HG03039 (cell line): ENCODE data around the gene MAN1C1.
"Not testable (repeated sequence)": the region's sequence is repeated elsewhere in the genome, so short reads cannot be mapped to it uniquely, and the experiment has no call there.

Experiments
- ATAC-seq: cut with Tn5 transposase; IDR thresholded peaks from one replicate; pipeline ENCODE4 v1.9.1; 2021; ENCODE audit warnings: mild to moderate bottlenecking, moderate library complexity; ENCODE audit not compliant: unreplicated experiment

MAN1C1 gene

DNA sequence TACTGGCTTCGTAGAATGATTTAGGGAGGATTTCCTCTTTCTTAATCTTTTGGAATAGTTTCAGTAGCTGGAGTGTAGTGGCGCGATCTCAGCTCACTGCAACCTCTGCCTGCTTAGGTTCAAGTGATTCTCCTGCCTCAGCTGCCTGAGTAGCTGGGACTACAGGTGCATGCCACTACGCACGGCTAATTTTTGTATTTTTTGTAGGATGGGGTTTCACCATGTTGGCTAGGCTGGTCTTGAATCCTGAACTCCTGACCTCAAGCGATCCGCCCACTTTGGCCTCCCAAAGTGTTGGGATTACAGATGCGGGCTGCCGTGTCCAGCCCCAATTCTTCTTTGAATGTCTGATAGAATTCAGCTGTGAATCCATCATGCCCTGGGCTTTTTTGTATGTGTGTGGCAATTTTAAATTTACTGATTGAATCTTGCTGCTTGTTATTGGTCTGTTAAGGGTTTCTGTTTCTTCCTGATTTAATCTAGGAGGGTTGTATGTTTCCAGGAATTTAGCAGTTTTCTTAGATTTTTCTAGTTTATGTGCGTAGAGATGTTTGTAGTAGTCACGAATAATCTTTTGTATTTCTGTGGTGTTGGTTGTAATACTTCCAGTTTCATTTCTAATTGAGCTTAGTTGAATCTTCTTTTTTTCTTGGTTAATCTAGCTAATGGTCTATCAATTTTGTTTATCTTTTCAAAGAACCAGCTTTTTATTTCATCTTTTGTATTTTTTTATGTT is 15.3 kb downstream of the MAN1C1 start:
- no peak for ATAC-seq

DNA sequence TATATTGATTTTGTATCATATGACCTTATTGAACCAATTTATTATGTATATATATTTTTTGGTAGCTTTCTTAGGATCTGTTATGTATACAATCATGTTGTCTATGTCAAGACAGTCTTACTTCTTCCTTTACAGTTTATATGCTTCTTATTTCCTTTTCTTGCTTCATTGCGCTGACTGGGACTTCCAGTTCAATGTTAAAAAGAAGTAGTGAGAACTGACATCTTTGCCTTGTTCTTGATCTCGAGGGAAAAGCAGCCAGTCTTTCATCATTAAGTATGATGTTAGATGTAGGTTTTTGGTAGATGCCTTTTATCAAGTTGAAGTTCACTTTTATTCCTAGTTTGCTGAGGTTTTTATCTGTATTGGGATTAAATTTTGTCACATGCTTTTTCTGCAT is 17.5 kb downstream of the MAN1C1 start:
- ATAC-seq = no peak

DNA sequence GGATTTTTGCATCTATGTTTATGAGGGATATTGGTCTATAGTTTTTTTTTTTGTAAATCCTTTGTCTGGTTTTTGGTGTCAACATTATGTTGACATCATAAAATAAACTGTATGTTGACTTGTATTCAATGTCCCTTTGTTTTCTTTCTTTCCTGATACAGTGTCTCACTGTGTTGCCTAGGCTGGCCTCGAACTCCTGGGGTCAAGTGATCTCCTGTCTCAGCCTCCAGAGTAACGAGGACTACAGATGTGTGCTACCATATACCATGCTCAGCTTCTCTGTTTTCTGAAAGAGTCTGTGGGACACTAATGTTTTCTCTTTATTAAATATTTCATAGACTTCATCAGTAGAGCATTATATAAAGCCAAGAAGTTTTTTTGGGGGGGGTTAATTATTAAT is 18.3 kb downstream of the MAN1C1 start:
- no peak for ATAC-seq

DNA sequence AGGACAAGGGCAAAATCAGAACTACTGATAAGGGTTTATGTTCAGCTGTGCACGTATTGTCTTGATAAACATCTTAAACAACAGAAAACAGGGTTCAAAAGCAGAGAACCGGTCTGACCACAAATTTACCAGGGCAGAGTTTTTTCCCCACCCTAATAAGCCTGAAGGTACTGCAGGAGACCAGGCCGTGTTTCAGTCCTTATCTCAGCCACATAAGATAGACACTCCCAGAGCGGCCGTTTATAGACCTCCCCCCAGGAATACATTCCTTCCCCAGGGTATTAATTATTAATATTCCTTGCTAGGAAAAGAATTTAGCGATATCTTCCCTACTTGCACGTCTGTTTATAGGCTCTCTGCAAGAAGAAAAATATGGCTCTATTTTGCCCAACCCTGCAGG is 19.6 kb downstream of the MAN1C1 start:
- ATAC-seq = not testable (repeated sequence)

DNA sequence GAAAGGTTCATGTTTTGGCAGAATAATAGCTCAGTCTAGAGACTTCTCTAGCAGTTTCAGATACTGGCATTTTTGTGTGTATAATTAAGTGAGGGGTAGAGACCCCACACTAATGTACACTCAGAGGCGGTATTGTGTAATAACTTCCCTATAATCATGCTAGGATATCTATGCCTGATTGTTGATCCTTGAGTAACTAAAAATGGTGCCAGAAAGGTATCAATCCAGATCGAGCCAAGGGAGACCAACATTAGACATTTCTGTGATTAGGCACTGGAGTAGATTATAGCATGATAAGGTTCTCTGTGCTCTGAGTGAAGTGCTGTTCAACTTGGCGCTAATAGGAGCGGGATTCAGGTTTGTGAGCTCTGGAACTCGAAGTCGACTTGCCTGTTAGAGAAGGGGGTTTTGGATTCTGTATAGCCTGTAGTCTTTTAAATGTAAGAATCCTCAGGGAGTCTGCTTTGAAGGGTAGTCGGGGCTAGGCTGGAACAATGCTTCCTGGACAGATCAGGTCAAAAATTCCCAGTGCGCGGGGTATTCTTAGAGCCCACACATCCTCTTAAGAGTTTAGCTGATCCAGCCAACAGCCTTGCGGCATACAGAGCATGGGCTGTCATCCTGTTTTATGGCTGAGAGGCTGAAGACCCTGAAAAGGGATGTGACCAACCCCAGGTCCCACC is 24.2 kb downstream of the MAN1C1 start:
- ATAC-seq = no peak

DNA sequence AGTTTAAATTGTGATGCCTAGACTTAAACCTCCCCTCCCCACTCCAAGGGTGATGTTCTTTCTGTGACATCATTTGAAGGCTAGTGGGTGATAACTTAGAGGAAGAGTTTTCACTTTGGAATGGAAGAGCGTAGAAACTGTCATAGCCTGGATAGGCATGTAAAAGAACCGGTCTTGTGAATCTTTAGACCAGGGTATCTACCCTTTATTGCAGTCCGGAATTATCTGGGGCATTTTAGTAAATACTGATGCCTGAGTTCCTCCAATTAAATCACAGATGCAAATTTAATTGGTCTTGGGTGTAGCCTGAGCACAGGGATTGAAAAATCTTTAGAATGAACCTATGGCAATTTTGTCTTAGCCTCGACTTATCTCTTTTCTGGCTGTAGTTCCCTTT is 24.7 kb downstream of the MAN1C1 start:
- ATAC-seq = no peak

DNA sequence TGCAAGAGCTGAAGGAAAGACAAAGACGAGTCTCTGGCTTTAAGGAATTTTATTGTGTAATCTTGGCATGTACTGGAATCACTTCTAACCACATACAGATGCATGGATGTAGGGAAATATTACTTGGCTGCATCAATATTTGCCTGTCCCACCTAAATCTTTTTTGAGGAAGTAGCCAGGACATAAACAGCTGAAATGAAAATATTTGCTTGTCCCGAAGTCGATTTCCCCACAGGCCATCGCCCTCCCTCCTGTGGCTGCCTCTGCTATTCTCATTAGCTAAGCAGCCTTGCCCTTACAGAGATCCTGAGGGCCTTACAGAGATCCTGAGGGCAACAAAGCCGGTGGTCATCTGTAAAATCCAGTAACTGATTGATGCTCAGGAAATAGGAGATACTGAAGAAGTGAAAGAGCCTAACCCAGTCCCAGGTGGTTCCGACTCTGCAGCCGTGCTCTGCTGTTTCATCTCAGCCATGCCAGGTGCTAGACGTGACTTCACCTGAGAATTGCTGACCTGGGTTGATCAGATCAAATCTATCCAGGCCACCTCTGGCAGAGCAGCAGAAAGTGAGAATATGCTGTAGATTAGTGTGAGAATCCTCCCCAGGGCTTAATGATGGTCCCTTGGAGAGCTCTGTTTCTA is 25.5 kb downstream of the MAN1C1 start:
- ATAC-seq = no peak

DNA sequence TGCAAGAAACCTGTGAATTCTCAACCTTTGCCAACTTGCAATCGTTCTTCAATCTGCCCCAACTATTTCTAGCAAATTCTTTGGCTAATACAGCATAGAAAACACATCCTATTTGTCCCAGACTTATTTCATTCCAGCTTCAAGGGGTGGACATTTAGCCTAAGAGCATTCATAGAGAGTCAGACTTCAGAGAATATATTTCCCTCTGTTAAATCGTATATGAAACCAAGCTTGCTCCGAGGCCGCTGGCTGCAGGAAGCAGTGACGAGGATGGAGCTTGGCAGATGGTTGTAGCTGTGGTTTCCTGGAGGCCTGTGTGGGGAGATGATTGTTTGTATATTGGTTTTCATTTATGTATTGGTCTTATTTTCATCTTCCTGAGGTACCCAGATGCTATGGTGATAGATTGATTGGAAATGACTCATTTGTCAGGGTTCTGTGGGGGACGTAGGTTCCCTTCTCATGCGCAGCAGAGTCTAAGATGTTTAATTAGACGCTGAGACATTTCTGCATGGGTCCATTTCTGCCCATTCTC is 26.1 kb downstream of the MAN1C1 start:
- no peak for ATAC-seq

DNA sequence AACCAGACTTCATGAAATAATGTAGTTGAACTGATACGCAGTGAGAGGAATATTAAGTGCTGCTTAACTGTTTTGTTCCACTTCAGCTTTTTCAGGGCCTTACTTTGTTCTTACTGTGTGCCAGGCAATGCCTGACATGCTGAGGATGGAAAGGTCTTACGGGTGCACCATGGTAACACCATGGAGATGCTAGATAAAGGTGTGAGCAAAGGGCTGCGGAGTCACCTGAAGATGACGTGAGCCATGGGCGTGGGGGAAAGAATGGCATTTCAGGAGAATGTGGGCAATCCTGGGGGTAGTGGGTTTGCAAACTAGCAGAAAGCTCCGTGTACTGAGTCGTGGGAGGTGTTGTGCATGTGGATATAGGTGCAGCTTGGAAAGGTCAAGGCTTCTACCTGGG is 27.3 kb downstream of the MAN1C1 start:
- no peak for ATAC-seq

DNA sequence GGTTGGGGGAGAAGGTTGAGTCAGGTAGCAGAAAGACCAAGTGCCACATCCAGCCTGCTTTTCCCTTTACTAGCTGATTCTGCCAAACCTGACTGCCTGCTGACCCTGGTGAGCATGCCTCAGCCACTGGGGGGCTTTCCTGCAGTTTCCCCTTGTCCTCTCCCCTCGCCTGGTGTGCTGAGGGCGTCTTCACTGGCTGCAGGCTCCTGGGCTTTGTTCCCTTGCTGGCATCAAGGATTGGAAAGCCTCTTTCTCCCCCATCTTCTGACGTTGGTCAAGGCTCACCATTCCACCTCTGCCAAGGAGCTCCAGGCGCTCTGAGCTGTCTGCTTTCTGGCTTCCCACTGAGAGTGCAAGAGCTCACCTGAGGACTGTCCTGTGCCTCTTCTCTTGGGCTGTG is 28.4 kb downstream of the MAN1C1 start:
- ATAC-seq = no peak

DNA sequence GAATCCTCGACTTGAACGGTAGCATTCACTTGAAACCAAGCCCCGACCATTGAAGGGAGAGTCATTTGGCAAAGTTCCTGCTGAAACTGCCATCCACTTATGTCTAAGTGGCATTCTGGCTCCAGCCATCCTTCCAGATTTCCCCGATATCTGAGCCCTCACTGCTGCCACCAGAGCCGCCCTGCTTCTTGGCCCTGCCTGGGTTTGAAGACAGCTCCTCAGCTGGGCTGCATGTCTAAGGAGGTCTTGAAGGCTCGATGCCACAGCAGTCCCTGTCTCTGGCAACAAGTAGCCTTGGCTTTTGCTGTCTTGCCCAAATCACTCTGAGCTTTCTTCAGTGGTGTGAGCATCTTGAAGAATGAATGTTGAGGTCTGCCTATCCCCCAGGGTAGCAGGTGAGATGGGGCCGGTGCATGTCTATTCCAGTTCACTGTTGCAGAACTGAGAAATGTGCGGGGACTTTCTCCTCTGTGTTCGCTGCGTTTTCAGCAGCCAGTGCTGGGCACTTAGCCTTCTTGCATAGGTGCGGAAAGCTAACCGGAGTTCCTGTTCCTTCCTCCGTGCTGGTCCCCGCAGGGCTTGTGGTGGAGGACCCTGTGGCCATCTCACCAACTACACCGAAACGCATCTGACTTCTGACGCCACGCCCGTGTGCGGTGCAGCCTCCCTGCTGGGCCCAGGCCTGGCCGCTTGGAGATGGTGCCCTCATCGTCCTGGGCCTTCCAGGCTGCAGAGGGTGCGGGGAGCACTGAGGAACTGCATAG is 29.2 kb downstream of the MAN1C1 start:
- no peak for ATAC-seq

DNA sequence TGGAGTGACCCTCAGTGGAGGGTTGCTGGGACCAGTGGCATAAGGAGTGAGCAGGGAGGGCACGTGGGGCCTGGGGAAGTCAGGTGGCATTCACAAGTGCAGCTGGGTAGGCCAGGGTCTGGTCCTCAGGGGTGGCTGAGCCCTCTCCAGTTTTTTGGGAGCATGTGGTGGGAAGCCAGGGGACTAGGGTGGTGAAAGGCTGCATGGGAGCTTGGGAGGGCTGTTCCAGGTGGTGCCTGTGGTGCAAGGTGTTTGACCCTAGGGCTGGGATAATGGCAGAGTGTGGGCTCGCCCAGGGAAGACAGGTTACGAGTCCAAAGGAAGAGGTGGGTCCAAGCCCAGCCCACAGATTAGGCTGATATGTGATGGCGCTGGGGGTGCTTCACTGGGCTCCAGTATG is 30.5 kb downstream of the MAN1C1 start:
- no peak for ATAC-seq

DNA sequence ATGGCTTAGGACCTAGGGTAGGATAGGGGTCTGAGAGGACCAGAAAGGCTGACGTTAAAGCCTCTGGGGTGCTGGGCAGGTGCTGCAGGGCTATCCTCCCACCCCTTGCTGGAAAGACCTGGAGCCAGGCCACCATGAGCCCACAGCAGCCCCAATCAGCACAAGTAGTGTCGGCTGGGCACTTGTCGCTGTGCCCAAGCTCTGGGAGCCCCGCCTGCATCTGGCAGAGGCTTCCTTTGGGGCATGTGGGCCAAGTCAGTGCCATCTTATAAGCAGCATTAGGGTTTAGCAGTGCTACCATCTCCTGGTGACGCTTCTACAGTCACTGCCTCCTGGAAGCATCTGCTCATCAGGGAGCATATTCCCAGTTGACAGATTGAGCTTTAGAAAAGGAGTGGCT is 31.3 kb downstream of the MAN1C1 start:
- no peak for ATAC-seq

DNA sequence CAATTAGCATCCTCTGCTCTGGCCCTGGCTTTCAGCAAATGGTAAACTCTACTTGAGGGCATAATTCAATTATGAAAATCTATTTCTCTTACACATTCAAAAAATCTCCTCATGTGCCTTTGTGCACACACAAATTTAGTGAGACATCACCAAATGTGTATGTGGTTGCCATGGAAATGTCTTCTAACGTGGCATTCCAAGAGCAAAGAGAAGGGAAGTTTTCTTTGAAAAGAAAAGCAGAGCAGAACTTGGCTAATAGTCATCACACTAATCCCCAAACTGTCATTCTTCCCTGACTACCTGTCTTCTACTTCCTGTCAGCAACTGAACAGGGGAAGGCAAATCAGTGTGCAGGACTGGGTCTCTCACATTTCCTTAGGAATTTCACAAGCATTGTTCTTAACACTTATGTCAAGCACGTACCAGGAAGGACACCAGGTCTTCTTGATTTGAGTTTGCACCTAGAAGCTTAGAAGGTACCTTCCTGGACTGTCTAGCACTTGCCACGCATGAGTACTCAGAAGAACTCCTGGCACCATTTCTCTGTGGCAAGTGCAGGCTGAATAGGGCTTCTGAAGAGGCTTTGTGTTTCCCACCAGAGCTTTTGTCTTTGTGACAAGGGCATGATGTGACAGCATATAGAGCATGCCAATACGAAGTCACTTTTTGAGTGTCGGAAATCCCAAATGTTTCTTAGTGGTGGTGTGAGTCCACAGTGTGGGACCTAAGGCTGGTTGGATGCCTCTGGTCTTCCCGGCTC is 32.3 kb downstream of the MAN1C1 start:
- ATAC-seq = no peak

DNA sequence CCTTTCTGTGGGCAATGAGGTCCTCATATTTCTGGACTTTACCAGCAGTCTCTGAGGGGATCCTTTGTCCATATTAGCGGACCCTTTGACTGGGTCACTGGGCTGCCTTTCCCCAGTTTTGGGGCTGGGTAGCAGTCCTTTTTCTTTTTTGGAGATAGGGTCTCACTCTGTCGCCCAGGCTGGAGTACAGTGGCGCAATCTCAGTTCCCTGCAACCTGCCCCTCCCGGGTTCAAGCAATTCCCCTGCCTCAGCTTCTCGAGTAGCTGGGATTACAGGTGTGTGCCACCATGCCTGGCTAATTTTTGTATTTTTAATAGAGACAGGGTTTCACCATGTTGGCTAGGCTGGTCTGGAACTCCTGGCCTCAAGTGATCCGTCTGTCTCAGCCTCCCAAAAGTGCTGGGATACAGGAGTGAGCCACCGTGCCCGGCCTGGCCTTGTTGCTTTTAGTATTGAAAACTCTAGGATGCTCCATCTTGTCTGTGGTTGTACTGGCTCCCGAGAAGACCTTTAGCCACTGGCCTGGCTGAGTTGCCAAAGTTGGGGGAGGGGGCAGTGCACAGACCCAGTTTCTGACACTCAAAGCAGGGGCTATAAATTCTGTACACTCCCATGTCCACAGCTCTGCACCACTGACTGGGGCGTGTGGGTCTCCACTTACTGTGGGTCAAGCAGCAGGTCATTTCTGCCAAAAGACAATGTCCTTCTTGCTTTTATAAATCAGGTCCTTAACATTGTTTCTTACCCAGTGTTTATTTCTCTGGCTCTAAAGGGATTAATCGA is 33.1 kb downstream of the MAN1C1 start:
- ATAC-seq = no peak

DNA sequence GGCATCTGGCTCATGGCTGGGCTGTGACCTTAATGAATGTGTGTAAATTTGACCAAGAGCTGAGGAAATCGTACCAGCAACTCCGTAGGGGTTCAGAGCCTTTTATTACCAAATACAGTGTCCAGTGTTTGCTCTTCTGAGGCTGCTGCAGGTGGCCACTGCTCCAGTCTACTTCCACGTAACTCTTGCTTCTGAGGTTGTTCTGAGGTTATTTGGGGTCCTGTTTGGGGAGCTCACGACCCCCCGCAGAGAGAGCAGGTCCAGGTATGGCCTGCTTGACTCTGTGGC is 33.6 kb downstream of the MAN1C1 start:
- ATAC-seq = no peak

DNA sequence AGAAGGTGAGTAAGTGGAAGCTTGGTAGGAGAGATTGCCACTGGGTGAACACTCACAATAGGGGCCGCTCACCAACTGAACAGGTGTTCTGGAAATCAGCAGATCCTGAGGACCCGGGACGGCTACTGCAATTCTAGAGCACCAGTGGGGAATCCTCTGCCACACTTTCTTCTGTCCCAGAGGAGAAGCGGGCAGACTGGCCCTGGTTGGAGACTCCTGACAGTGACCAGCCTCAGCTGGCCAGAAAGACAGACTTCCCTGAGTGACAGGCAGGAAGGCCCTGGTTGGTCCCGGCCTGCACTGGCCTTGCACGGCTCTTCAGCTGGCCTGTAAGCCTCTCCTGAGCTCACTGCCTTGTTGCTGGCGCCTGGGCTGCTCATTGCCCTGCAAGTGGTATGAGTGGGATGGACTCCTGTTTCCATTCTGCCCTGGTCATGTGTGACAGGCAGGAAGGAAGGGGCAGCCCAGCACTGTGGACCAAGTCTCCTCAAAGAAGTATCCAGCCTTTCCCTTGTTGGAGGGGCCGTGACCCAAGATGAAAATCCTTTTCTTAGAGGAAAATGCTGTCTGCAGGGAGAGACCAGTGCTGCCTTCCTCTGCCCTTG is 34.5 kb downstream of the MAN1C1 start:
- no peak for ATAC-seq

DNA sequence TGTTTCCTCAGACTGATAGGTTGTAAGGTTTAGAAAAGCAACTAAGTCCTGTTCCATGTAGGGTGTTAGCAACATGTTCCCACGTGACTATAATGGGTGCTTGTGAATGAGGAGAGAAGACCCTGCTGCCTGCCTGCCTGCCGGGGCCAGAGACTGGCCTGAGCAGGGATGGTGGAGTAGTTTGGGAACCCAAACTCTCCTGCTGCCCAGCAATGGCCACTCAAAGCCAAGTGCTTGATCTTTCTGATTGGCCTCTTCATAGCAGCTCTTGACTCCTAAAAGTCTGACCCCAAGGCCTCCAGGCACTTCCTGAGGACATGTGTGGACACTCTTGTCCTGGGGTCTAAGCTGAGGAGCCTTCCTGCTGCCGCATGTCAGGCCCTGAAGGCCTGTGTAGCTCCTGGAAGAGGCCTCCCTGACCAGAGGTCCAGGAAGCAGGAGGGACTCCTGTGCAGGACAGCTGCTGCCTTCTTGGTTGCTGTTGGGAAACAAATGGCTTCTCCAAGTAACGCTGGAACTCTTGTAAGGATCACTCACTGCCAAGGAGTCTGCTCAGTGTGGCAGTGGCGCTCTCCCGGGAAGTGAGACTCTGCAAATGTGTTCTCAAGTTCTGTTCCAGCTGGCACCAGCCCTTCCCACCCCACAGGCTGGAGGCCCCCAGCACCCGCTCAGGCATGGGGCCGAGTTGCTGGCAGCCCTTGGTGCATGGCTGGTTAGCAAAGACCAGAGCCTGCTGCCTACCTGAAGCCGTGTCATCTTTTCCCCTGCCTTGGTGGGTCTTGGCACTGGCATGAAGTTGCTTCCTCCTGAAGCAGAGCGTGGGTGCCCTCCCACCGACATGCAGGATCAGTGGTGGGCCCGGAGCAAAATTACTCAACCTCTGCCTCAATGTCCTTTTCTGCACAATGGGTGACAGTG is 35.5 kb downstream of the MAN1C1 start:
- ATAC-seq = no peak

DNA sequence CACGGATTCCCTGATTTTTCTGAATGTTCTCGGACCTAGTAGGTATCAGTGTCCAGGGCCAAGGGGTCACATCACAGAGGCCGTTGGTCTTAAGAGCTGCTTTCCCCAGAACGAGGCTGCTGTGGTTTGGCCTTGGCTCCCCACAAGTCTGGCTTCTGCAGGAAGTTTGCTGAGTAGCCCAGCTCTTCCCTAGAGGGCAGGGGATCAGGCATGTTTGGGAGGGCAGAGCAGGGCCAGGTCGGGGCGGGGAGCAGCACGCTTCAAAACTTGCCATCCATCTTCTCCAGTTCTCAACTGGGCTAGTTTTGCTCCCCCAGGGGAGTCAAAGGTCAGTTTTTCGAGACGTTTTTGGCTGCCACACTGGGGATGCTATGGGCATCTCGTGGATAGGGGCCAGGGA is 37.0 kb downstream of the MAN1C1 start:
- no peak for ATAC-seq
